Measurements from ENCODE around the gene GOLGA6L7.
"Not testable (repeated sequence)": the region's sequence is repeated elsewhere in the genome, so short reads cannot be mapped to it uniquely, and the experiment has no call there.

GOLGA6L7 gene

DNA sequence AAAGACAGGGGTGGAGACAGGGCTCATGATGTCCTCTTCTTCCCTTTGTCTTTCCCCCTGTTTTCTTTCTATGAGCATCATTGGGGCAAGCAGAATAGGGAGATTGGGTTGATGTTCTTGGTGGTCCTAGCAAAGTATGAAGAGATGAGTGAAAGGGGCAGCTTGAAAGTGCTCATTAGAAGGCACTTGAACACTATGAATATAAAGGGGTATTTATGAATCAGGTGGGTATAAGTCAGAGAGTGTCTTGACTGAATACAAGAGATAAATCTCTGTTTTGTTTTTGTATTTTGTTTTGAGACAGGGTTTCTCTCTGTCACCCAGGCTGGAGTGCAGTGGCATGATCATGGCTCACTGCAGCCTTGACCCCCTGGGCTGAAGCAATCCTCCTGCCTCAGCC lies 34.4 kb downstream of the GOLGA6L7 start:
- not testable (repeated sequence) for DNase-seq (ENCODE audit: low read depth); H3K4me3 ChIP-seq (ENCODE audit: control insufficient read depth, low read depth, low read length)

GRCh38 chr15:28813392-28813791 lies 35.1 kb downstream of the GOLGA6L7 start:
- not testable (repeated sequence) for DNase-seq (ENCODE audit: low read depth)

DNA sequence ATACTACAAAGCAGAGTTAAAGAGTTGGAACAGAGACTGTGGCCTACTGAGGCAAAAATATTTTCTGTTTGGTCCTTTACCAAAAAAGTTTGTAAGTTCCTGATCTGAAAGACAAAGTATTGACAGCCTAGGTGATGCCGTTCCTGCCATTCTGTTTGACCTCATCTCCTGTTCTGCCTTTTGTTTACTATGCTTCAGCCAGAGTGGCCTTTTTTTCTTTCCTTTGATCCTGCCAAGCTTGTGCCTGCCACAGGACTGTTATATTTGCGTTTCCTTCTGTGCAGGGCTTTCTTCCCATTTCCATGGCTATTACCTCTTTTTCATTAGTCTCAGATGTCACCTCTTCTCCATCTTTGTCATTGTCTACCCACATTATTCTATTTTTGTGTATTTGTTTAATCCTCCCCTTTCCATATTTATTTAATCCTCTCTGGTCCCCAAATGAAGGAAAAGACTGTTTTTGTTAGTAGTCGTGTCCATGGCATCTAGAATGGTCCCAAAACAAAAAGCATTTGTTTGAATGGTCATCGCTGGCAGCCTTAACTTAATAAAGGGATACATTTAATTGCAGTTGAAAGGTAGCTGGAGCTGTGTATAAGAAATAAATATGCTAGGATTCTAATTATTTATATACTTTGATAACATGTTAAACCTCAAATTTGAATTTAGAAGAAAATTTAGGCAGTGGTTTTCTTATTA lies 36.4 kb downstream of the GOLGA6L7 start:
- H3K4me3 ChIP-seq (ENCODE audit: control insufficient read depth, low read depth, low read length); DNase-seq (ENCODE audit: low read depth): not testable (repeated sequence)

More at GRCh38 chr15:28813392-28813791, 35.1 kb downstream of the GOLGA6L7 start:
- not testable (repeated sequence) for H3K4me3 ChIP-seq (ENCODE audit: control insufficient read depth, low read depth, low read length)

- DNase-seq (ENCODE audit: low read depth); H3K4me3 ChIP-seq (ENCODE audit: control insufficient read depth, low read depth, low read length): not testable (repeated sequence)
Observed at GRCh38 chr15:28810444-28810843, 38.0 kb downstream of the GOLGA6L7 start.

DNA sequence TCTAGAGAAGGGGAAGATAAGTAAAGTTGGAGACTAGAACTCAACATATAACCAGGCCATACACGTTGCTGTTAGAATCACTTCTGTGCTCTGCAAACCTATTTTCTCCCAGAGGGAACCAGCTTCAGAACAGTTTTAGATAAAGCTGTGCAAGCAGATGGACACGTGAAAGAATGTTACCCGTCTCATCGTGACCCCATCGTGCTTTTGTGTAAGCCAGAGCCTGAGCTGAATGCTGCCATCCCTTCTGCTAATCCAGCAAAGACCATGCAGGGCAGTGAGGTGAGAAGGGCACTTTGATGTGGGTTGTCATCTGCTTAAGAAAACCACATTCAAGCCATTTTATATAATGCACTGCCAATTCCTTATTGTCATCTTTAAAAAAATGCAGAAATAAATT lies 40.3 kb downstream of the GOLGA6L7 start:
- not testable (repeated sequence) for H3K4me3 ChIP-seq (ENCODE audit: control insufficient read depth, low read depth, low read length); DNase-seq (ENCODE audit: low read depth)

DNA sequence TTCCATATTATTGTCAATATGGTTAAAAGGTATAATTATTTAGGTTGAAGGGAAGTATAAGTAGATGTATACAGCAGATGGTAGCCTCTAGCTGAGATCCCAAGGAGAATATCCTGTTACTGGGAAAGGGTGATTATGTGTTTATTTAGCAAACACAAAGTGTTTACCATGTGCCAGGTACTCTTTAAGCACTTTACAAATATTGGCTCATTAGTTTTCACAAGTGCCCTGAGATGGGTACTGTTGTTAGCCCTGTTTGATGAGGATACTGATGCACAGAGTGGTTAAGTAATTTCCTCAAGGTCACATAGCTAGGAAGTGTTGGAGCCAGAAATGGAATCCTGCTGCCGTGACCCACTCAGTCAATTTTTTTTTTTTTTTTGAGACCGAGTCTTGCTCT lies 48.1 kb downstream of the GOLGA6L7 start:
- H3K4me3 ChIP-seq (ENCODE audit: control insufficient read depth, low read depth, low read length); DNase-seq (ENCODE audit: low read depth): not testable (repeated sequence)

GRCh38 chr15:28798234-28798633 lies 50.2 kb downstream of the GOLGA6L7 start:
- H3K4me3 ChIP-seq (ENCODE audit: control insufficient read depth, low read depth, low read length); DNase-seq (ENCODE audit: low read depth): not testable (repeated sequence)

DNA sequence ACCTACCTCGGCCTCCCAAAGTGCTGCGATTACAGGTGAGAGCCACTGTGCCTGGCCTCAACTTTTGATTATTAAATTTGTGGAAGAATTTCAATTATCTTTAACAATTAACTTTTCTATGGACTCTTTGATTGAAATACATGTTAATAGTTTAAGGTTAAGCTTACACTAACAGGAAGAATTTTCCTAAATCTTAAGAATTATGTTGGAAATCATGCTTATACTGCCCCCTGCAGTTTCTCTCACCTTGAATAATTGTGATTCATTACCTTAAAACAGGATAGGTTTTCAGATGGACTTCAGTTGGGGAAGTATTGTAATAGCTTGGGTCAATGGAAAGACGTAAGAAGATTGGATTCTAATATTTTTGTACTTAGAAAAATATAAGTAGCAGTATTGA lies 54.2 kb downstream of the GOLGA6L7 start:
- TF ChIP-seq, protein P1, sequence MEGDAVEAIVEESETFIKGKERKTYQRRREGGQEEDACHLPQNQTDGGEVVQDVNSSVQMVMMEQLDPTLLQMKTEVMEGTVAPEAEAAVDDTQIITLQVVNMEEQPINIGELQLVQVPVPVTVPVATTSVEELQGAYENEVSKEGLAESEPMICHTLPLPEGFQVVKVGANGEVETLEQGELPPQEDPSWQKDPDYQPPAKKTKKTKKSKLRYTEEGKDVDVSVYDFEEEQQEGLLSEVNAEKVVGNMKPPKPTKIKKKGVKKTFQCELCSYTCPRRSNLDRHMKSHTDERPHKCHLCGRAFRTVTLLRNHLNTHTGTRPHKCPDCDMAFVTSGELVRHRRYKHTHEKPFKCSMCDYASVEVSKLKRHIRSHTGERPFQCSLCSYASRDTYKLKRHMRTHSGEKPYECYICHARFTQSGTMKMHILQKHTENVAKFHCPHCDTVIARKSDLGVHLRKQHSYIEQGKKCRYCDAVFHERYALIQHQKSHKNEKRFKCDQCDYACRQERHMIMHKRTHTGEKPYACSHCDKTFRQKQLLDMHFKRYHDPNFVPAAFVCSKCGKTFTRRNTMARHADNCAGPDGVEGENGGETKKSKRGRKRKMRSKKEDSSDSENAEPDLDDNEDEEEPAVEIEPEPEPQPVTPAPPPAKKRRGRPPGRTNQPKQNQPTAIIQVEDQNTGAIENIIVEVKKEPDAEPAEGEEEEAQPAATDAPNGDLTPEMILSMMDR (IDR thresholded peaks at IDR 0.05; ENCODE audit: control insufficient read depth, insufficient read depth, low read depth, low read length, missing control alignments) = peak; percentile 16
- H3K4me3 ChIP-seq (ENCODE audit: control insufficient read depth, low read depth, low read length); DNase-seq (ENCODE audit: low read depth): not testable (repeated sequence)

All from AG09309 (cell line).